22Rv1 (cell line): ENCODE data around the gene CCDC9.

Source experiments
- CTCF ChIP-seq: fragments of 450-650 bp; IDR thresholded peaks from 2 replicates; pipeline ENCODE4 v1.5.1; 2017; ENCODE audit warnings: mild to moderate bottlenecking
- ZFX ChIP-seq: fragments of 450-650 bp; IDR thresholded peaks from 2 replicates; pipeline ENCODE4 v1.6.1; 2017; ENCODE audit warnings: antibody characterized with exemption, borderline replicate concordance

DNA sequence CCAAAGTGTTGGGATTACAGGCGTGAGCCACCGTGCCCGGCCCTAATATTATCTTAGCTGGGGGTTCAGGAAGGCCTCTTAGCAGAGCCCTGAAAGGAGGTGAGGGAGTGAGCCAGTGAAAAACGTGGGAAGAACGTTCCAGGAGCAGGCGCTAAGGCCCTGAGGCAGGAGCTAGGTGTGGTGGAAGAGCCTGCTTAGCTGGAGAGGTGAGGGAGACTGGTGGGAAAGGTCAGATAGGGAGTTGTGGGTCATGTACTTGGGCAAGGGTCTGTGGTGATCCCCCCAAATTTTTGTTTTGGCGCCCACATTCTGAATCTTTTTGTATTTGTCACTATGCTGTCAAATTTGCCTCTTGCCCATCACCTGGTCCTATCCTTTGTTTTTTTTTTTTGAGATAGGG lies 13.3 kb downstream of the CCDC9 start:
- TF ChIP-seq CTCF (no peak), ZFX (no peak)
